ENCODE data around the gene CAMSAP1. TPM values are rescaled to one million over a fixed set of nuclear protein-coding genes. Genes with fewer than 3 reads are reported as not detected.

The CAMSAP1 gene
- total RNA-seq, 2 donors from 2014 or later: 19.4 to 21.4 TPM

DNA sequence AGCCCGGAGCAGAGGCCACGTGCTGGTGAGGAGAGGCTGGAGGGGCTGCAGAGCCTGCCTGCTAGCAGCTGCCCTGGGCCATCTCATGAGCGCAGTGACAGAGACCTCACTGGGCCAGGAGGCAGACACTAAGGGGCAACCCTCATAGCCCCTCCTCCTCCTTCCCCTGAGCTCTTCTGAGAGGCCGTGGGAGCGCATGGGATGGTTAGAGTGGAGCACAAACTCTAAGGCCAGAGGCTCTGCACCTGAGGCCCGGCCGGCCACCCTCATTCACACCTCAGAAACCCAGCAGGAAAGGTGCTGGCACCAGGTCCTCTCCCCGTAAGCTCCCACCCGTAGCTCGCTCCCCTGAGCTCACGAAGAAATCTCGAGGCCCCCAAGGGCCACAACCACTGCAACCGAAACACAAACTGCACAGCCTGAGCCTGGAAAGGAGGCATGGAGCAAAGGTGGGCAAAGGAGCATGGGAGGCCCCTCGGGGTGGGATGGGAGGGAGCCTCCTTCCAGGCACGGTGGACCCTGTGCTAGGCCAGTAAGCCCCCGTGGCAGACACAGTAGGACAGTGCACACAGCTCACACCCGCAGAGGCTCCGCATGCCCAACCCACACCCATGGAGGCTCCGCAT, 17.7 kb downstream of the CAMSAP1 start:
- peaks cover 0 to 67% of the 10 kb centered on the region in 2 donors for H3K4me1 ChIP-seq
- TF ChIP-seq, protein P1, sequence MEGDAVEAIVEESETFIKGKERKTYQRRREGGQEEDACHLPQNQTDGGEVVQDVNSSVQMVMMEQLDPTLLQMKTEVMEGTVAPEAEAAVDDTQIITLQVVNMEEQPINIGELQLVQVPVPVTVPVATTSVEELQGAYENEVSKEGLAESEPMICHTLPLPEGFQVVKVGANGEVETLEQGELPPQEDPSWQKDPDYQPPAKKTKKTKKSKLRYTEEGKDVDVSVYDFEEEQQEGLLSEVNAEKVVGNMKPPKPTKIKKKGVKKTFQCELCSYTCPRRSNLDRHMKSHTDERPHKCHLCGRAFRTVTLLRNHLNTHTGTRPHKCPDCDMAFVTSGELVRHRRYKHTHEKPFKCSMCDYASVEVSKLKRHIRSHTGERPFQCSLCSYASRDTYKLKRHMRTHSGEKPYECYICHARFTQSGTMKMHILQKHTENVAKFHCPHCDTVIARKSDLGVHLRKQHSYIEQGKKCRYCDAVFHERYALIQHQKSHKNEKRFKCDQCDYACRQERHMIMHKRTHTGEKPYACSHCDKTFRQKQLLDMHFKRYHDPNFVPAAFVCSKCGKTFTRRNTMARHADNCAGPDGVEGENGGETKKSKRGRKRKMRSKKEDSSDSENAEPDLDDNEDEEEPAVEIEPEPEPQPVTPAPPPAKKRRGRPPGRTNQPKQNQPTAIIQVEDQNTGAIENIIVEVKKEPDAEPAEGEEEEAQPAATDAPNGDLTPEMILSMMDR (IDR thresholded peaks at IDR 0.05): no peak
- no peak overlapping the region for H3K27ac ChIP-seq
- H3K4me3 ChIP-seq: no peak overlapping the region
- no peaks in the 10 kb centered on the region for H3K9me3 ChIP-seq
- H3K27me3 ChIP-seq: no peaks in the 10 kb centered on the region
- H3K36me3 ChIP-seq: no peaks in the 10 kb centered on the region
- no peak for DNase-seq (ENCODE audit: low spot score)

DNA sequence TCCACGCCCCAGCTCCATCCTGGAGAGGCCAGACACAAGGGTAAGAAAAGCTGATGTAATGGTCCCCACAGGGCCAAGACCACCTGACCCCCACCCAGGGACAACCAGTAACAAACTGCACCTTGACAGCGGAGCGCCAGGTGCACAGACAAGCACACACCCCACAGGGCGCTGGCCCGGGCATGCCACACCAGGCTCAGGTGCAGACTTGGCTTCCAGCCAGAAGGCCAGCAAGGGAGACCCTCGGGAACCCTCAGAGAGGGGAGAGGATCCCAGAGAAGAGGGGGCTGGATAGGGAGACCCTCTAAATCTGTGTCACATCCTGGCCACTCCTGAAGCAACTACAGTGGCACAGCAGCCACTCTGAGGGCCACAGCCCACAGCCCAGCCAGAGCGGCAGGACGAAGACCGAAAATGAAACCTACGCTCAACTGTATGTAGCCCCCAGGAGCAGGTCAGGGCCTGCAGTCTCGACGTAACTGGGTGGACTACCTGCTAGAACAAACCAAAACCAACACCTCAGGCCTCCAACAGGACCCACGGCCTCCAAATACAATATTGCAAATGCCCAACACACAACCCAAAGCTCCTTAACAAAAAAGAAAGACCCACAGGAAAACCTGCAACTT, 18.5 kb downstream of the CAMSAP1 start:
- no peak for DNase-seq (ENCODE audit: low spot score)
- TF ChIP-seq, protein P1 (IDR thresholded peaks at IDR 0.05): no peak
- no peak overlapping the region for H3K4me3 ChIP-seq
- peaks cover 0 to 68% of the 10 kb centered on the region in 2 donors for H3K4me1 ChIP-seq
- H3K36me3 ChIP-seq: no peaks in the 10 kb centered on the region
- no peaks in the 10 kb centered on the region for H3K9me3 ChIP-seq
- H3K27me3 ChIP-seq: no peaks in the 10 kb centered on the region
- H3K27ac ChIP-seq: no peak overlapping the region

DNA sequence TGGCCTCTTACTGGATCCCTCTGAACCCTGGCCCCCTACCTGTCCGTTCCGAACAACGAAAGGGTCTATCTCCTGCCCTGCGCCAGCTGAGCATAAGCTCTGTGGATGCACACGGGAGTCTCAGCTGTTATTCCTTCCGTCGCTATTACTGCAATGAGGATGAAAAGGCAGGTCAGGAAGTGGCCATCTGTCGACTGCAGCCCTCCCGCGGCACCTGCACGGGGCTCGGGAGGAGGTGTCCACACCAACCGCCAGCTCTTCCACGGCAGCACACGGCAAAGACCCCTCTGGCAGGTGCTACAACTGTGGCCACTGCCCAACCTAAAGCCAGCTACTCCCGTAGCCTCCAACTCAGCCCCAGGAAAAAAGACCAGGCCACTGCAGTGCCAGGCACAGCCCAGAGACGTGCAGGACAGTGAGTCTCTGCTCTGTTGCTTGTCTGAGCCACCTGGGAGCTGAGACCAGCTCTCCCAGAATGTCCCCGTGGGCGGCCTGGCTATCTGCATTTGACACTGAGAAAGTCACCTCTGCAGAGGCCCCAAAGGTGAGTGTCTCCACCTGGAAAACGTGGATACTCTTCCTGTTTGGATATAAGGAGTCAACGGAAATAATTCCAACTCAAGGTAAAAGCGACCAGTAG, 19.1 kb downstream of the CAMSAP1 start:
- no peaks in the 10 kb centered on the region for H3K36me3 ChIP-seq
- peaks cover 0 to 66% of the 10 kb centered on the region in 2 donors for H3K4me1 ChIP-seq
- TF ChIP-seq, protein P1 (IDR thresholded peaks at IDR 0.05): no peak
- no peaks in the 10 kb centered on the region for H3K9me3 ChIP-seq
- no peak overlapping the region for H3K4me3 ChIP-seq
- DNase-seq (ENCODE audit: low spot score): no peak
- peak overlapping the region in 1 of 2 donors; percentile 27 for H3K27ac ChIP-seq
- H3K27me3 ChIP-seq: no peaks in the 10 kb centered on the region

DNA sequence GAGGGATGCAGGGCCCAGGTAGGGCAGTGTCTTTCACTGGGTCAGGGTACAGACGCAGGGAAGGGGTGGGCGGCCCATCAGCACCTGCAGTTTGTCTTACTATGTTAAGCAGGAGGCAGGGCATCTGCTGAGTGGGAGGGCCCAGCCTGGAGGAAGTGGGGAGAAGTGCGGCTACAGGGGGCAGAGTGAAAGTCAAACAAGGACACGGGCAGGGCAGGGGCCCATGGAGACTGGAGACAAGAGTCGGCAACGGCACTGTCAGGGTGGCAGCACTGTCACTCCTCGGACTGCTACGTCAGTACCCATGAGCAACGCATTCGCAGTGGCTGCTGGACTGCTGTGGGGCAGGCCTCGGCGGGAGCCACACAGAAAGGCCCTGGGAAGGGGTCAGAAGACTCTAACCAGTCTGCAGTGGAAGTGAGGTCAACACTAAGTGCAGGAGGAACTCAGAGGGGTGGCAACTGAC, 19.7 kb downstream of the CAMSAP1 start:
- TF ChIP-seq, protein P1 (IDR thresholded peaks at IDR 0.05): no peak
- Histone ChIP-seq H3K36me3 (no peaks in the 10 kb centered on the region), H3K9me3 (no peaks in the 10 kb centered on the region), H3K4me1 (peaks cover 0 to 60% of the 10 kb centered on the region in 2 donors), H3K4me3 (no peak overlapping the region), H3K27me3 (no peaks in the 10 kb centered on the region), H3K27ac (peak overlapping the region in 1 of 2 donors; percentile 27)
- no peak for DNase-seq (ENCODE audit: low spot score)

DNA sequence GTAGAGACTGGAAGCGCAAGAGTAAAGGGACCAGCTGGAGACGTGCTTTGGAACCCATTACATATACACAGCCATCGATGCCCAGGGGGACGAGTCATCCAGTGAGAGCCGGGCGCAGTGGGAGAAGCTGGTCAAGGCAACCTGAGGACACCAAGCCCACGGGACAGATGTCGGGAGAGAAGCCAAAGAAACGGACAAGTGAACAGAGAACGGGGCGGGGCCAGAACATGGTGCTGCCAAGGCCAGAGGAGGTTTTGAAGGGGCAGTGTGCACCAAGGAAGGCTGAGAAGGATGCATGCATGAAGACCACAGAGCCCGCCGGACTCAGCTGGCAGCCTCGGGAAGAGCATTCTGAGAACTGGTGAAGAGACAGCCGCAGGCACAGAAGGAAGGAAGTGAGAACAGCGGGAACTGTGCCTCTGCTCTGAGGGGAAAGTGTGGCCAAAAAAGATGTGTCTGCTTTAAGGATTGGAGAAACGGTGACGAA, 20.3 kb downstream of the CAMSAP1 start:
- peaks cover 0 to 60% of the 10 kb centered on the region in 2 donors for H3K4me1 ChIP-seq
- H3K9me3 ChIP-seq: no peaks in the 10 kb centered on the region
- no peaks in the 10 kb centered on the region for H3K27me3 ChIP-seq
- H3K36me3 ChIP-seq: no peaks in the 10 kb centered on the region
- TF ChIP-seq, protein P1 (IDR thresholded peaks at IDR 0.05): no peak
- H3K27ac ChIP-seq: no peak overlapping the region
- DNase-seq (ENCODE audit: low spot score): no peak
- H3K4me3 ChIP-seq: no peak overlapping the region

All from right atrium auricular region (tissue), 2 donors.